Panc1 (cell line): Measurements from ENCODE around the gene NTNG2.

ENCODE experiments used
- SIN3A ChIP-seq: IDR thresholded peaks from 2 replicates; pipeline ENCODE4 v1.6.1; 2012; ENCODE audit warnings: low read depth, mild to moderate bottlenecking, low read length, moderate library complexity, borderline replicate concordance; ENCODE audit not compliant: insufficient read depth
- TF ChIP-seq, protein P1 (sequence below): fragments of 450-650 bp; IDR thresholded peaks from 2 replicates; pipeline ENCODE4 v1.5.1; 2017; ENCODE audit warnings: mild to moderate bottlenecking

DNA sequence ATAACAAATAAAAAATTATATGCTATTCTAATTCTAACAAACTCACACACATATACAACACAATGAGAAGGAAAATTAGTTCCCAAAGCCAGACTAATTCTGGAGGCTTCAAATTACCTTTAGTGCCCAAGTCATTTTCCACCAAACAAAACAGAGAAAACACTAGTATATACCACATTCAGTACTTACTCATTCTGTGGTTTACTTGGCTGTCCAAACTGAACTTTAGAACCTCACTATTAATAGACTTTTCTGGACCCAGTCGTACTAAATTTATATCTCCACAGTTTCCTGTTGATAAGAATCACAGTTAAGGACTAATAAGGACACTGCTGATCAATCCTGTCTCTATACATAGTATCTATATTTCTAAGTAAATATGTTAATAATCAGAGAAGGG lies 126.5 kb downstream of the NTNG2 start:
- TF ChIP-seq, protein P1, sequence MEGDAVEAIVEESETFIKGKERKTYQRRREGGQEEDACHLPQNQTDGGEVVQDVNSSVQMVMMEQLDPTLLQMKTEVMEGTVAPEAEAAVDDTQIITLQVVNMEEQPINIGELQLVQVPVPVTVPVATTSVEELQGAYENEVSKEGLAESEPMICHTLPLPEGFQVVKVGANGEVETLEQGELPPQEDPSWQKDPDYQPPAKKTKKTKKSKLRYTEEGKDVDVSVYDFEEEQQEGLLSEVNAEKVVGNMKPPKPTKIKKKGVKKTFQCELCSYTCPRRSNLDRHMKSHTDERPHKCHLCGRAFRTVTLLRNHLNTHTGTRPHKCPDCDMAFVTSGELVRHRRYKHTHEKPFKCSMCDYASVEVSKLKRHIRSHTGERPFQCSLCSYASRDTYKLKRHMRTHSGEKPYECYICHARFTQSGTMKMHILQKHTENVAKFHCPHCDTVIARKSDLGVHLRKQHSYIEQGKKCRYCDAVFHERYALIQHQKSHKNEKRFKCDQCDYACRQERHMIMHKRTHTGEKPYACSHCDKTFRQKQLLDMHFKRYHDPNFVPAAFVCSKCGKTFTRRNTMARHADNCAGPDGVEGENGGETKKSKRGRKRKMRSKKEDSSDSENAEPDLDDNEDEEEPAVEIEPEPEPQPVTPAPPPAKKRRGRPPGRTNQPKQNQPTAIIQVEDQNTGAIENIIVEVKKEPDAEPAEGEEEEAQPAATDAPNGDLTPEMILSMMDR: no peak
- TF ChIP-seq SIN3A: no peak
